Measurements from ENCODE around the gene SEPTIN12. TPM values are rescaled to one million over a fixed set of nuclear protein-coding genes. Genes with fewer than 3 reads are reported as not detected.

The SEPTIN12 gene
- total RNA-seq, 1 experiment from 2014 or later = not detected

- Mint-ChIP-seq H3K9me3 (no peaks in the 10 kb centered on the region), H3K27me3 (ENCODE audit: low read depth) (no peaks in the 10 kb centered on the region; the same call in 1 of the 2 replicates), H3K27ac (peak overlapping the region; percentile 38; the same call in 1 of the 2 replicates), H3K4me1 (peaks cover 20% of the 10 kb centered on the region), H3K36me3 (no peaks in the 10 kb centered on the region), H3K4me3 (no peak overlapping the region)
- no peak for DNase-seq (ENCODE audit: low spot score)
- ChIA-PET POLR2A (interaction anchor here (0.6 kb wide), 1 partner anchor 10 kb away, joined by 3 read pairs; the partner anchor contains the start of genes ANKS3 and DNAAF8), CTCF (interaction anchor here (1.2 kb wide), 1 partner anchor 10 kb away, joined by 7 read pairs; the partner anchor contains the start of genes ANKS3 and DNAAF8)
- no peak for ATAC-seq
- TF ChIP-seq, protein P1, sequence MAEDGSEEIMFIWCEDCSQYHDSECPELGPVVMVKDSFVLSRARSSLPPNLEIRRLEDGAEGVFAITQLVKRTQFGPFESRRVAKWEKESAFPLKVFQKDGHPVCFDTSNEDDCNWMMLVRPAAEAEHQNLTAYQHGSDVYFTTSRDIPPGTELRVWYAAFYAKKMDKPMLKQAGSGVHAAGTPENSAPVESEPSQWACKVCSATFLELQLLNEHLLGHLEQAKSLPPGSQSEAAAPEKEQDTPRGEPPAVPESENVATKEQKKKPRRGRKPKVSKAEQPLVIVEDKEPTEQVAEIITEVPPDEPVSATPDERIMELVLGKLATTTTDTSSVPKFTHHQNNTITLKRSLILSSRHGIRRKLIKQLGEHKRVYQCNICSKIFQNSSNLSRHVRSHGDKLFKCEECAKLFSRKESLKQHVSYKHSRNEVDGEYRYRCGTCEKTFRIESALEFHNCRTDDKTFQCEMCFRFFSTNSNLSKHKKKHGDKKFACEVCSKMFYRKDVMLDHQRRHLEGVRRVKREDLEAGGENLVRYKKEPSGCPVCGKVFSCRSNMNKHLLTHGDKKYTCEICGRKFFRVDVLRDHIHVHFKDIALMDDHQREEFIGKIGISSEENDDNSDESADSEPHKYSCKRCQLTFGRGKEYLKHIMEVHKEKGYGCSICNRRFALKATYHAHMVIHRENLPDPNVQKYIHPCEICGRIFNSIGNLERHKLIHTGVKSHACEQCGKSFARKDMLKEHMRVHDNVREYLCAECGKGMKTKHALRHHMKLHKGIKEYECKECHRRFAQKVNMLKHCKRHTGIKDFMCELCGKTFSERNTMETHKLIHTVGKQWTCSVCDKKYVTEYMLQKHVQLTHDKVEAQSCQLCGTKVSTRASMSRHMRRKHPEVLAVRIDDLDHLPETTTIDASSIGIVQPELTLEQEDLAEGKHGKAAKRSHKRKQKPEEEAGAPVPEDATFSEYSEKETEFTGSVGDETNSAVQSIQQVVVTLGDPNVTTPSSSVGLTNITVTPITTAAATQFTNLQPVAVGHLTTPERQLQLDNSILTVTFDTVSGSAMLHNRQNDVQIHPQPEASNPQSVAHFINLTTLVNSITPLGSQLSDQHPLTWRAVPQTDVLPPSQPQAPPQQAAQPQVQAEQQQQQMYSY (CRISPR knock-in tag; IDR thresholded peaks at IDR 0.05) = no peak
- TF ChIP-seq FOXP1 (CRISPR knock-in tag; IDR thresholded peaks at IDR 0.05; ENCODE audit: borderline replicate concordance) = peak; percentile 28; the same call in 1 of the 2 replicates
- 0 out of 2 replicates have a peak, but pooled peaks have one; percentile 12 for TF ChIP-seq GTF2I (CRISPR knock-in tag; conservative IDR thresholded peaks at IDR 0.05)
Observed at GRCh38 chr16:4744555-4745273, 43.4 kb downstream of the SEPTIN12 start.

- ATAC-seq (no peak), DNase-seq (ENCODE audit: low spot score) (no peak)
- H3K27ac Mint-ChIP-seq = 0 out of 2 replicates have a peak overlapping the region, but pooled peaks have one; percentile 49
- POLR2A ChIA-PET = interaction anchor here (1.1 kb wide), 1 partner anchor 9 kb away, joined by 3 read pairs; the partner anchor contains the start of gene DNAAF8
- CTCF ChIA-PET = no interaction called here
- no peaks in the 10 kb centered on the region; the same call in 1 of the 2 replicates for H3K27me3 Mint-ChIP-seq (ENCODE audit: low read depth)
- peak overlapping the region; percentile 35 for H3K4me3 Mint-ChIP-seq
- no peaks in the 10 kb centered on the region for H3K9me3 Mint-ChIP-seq
- peaks cover 20% of the 10 kb centered on the region for H3K4me1 Mint-ChIP-seq
- H3K36me3 Mint-ChIP-seq = no peaks in the 10 kb centered on the region
- TF ChIP-seq, protein P2, sequence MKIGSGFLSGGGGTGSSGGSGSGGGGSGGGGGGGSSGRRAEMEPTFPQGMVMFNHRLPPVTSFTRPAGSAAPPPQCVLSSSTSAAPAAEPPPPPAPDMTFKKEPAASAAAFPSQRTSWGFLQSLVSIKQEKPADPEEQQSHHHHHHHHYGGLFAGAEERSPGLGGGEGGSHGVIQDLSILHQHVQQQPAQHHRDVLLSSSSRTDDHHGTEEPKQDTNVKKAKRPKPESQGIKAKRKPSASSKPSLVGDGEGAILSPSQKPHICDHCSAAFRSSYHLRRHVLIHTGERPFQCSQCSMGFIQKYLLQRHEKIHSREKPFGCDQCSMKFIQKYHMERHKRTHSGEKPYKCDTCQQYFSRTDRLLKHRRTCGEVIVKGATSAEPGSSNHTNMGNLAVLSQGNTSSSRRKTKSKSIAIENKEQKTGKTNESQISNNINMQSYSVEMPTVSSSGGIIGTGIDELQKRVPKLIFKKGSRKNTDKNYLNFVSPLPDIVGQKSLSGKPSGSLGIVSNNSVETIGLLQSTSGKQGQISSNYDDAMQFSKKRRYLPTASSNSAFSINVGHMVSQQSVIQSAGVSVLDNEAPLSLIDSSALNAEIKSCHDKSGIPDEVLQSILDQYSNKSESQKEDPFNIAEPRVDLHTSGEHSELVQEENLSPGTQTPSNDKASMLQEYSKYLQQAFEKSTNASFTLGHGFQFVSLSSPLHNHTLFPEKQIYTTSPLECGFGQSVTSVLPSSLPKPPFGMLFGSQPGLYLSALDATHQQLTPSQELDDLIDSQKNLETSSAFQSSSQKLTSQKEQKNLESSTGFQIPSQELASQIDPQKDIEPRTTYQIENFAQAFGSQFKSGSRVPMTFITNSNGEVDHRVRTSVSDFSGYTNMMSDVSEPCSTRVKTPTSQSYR (CRISPR knock-in tag; IDR thresholded peaks at IDR 0.05) = no peak
- TF ChIP-seq SOX15 (CRISPR knock-in tag; IDR thresholded peaks at IDR 0.05) = no peak
- TF ChIP-seq, protein P3, sequence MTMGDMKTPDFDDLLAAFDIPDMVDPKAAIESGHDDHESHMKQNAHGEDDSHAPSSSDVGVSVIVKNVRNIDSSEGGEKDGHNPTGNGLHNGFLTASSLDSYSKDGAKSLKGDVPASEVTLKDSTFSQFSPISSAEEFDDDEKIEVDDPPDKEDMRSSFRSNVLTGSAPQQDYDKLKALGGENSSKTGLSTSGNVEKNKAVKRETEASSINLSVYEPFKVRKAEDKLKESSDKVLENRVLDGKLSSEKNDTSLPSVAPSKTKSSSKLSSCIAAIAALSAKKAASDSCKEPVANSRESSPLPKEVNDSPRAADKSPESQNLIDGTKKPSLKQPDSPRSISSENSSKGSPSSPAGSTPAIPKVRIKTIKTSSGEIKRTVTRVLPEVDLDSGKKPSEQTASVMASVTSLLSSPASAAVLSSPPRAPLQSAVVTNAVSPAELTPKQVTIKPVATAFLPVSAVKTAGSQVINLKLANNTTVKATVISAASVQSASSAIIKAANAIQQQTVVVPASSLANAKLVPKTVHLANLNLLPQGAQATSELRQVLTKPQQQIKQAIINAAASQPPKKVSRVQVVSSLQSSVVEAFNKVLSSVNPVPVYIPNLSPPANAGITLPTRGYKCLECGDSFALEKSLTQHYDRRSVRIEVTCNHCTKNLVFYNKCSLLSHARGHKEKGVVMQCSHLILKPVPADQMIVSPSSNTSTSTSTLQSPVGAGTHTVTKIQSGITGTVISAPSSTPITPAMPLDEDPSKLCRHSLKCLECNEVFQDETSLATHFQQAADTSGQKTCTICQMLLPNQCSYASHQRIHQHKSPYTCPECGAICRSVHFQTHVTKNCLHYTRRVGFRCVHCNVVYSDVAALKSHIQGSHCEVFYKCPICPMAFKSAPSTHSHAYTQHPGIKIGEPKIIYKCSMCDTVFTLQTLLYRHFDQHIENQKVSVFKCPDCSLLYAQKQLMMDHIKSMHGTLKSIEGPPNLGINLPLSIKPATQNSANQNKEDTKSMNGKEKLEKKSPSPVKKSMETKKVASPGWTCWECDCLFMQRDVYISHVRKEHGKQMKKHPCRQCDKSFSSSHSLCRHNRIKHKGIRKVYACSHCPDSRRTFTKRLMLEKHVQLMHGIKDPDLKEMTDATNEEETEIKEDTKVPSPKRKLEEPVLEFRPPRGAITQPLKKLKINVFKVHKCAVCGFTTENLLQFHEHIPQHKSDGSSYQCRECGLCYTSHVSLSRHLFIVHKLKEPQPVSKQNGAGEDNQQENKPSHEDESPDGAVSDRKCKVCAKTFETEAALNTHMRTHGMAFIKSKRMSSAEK (CRISPR knock-in tag; IDR thresholded peaks at IDR 0.05; ENCODE audit: borderline replicate concordance) = no peak
- TF ChIP-seq, protein P4, sequence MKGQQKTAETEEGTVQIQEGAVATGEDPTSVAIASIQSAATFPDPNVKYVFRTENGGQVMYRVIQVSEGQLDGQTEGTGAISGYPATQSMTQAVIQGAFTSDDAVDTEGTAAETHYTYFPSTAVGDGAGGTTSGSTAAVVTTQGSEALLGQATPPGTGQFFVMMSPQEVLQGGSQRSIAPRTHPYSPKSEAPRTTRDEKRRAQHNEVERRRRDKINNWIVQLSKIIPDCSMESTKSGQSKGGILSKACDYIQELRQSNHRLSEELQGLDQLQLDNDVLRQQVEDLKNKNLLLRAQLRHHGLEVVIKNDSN (CRISPR knock-in tag; IDR thresholded peaks at IDR 0.05) = no peak
- no peak for TF ChIP-seq HMGA2 (CRISPR knock-in tag; IDR thresholded peaks at IDR 0.05)
- no peak for TF ChIP-seq ZNF671 (CRISPR knock-in tag; IDR thresholded peaks at IDR 0.05)
- TF ChIP-seq, protein P5, sequence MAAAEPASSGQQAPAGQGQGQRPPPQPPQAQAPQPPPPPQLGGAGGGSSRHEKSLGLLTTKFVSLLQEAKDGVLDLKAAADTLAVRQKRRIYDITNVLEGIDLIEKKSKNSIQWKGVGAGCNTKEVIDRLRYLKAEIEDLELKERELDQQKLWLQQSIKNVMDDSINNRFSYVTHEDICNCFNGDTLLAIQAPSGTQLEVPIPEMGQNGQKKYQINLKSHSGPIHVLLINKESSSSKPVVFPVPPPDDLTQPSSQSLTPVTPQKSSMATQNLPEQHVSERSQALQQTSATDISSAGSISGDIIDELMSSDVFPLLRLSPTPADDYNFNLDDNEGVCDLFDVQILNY (CRISPR knock-in tag; IDR thresholded peaks at IDR 0.05) = no peak
- TF ChIP-seq CREB1 (CRISPR knock-in tag; IDR thresholded peaks at IDR 0.05) = no peak
- no peak for TF ChIP-seq MAX (CRISPR knock-in tag; IDR thresholded peaks at IDR 0.05)
- TF ChIP-seq ELF4 (CRISPR knock-in tag; IDR thresholded peaks at IDR 0.05; ENCODE audit: low read depth) = no peak
- TF ChIP-seq, protein P6, sequence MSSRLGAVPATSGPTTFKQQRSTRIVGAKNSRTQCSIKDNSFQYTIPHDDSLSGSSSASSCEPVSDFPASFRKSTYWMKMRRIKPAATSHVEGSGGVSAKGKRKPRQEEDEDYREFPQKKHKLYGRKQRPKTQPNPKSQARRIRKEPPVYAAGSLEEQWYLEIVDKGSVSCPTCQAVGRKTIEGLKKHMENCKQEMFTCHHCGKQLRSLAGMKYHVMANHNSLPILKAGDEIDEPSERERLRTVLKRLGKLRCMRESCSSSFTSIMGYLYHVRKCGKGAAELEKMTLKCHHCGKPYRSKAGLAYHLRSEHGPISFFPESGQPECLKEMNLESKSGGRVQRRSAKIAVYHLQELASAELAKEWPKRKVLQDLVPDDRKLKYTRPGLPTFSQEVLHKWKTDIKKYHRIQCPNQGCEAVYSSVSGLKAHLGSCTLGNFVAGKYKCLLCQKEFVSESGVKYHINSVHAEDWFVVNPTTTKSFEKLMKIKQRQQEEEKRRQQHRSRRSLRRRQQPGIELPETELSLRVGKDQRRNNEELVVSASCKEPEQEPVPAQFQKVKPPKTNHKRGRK (CRISPR knock-in tag; IDR thresholded peaks at IDR 0.05; ENCODE audit: borderline replicate concordance) = no peak
- TF ChIP-seq ATF3 (CRISPR knock-in tag; conservative IDR thresholded peaks at IDR 0.05) = no peak
Observed at GRCh38 chr16:4743226-4743878, 44.8 kb downstream of the SEPTIN12 start.
